HG02973 (cell line): ENCODE data around the gene PRKCH.

ENCODE experiments used
- ATAC-seq: cut with Tn5 transposase; IDR thresholded peaks from one replicate; pipeline ENCODE4 v1.9.1; 2021; ENCODE audit warnings: moderate library complexity; ENCODE audit not compliant: unreplicated experiment

The PRKCH gene

DNA sequence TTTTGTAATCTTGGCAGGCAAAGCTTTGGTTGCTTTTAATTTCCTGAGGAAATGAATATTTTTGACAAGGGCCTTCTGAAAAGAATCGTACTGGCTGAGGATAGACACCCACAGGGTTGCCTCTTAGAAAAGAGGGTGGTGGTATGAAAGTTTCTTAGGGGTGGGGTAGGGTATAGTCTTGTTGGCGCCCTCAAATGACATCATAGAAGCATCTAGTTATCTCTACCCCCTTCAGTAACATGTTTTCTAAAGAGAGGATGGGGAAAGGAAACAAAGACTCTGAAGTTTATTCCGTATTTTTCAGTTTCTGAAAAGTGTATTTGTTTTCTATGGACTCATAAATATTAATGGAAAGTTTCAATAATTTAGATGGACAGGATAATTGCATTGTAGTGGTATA, 13.7 kb downstream of the PRKCH start:
- no peak for ATAC-seq

DNA sequence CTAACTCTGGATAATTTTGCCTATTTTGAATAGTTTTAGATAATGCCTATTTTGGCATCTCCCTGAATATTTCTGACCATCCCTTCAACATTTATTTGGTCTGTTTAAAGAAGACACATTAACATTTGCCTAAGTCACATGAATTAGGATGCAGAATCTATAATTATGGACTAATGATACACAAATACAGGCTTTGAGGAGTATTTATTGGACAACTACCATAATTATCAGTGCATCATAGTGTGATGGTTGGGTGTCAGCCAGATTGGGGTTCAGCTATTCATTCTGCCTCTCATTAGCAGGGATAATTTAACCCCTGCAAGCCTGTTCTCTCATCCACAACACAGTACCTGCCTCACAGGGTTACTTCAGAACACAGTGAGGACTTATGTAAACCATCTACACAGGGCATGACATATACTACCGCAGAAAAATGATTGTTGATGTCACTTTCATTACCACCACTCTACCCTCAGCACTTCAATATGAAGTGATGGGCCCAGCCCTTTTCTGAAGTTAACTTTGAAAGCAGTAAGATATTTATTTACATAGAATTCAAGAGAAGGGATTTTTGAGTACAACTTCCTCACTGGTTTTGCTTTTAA, 14.4 kb downstream of the PRKCH start:
- no peak for ATAC-seq

DNA sequence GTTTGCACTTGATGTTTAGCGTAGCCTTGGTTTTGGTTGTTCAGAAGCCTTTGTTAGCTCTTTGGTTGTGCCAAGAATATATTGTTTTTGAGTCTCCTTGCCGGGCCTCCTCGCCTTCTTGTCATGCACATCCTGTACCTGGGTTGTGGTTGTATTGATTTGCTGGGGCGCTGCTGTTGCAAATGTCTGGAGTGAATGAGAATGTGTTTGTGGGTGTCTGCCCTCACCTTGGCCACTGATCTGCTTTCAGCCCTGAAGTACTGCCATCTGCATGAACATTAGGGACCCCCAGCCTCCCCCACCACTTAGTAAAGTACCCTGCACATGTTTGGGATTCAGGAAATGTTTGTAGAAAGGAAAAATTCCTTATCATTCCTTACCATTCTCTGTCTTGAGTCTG, 16.5 kb downstream of the PRKCH start:
- no peak for ATAC-seq

DNA sequence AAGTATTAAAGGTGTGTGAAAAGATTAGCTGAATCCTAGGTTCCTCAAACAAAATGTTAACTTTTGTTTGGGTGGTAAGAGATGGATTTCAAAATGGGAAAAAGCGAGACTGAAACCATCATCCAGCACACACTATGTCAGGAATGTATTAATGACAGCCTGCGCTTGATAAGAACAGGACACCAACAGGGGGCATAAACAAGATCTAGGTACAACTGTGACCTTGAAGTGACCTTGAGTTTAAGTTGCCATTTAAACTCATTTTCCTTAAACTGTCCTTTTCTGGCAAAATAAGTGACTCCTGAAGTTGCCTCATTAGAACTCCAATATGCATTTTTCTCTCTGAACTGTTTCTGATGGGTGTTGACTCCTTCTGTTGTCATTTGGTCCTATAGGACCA, 17.1 kb downstream of the PRKCH start:
- no peak for ATAC-seq

- ATAC-seq: no peak
Observed at GRCh38 chr14:61341275-61342206, 20.2 kb downstream of the PRKCH start.

- no peak for ATAC-seq
Observed at GRCh38 chr14:61342486-61342885, 21.1 kb downstream of the PRKCH start.

- no peak for ATAC-seq
Observed at GRCh38 chr14:61342932-61343331, 21.6 kb downstream of the PRKCH start.

DNA sequence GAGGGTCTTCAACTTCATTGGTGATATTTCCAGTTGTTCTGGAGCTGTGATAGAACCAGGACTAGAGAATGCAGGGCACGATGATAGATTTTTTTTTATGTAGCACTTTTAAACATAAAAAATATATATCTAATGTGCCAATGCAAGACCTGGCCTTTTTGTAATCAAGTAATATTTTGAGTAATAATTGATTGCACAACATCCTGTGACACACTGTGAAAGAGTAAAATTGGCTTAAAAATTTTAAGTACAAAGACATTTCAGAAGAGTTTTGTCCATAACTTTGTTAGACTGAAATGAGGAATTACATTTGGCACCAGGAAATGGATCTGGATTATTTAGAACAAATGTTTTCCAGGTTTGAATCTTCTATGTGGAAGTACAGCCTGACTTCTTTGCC, 22.1 kb downstream of the PRKCH start:
- no peak for ATAC-seq

- no peak for ATAC-seq
Observed at GRCh38 chr14:61343991-61344405, 22.6 kb downstream of the PRKCH start.

DNA sequence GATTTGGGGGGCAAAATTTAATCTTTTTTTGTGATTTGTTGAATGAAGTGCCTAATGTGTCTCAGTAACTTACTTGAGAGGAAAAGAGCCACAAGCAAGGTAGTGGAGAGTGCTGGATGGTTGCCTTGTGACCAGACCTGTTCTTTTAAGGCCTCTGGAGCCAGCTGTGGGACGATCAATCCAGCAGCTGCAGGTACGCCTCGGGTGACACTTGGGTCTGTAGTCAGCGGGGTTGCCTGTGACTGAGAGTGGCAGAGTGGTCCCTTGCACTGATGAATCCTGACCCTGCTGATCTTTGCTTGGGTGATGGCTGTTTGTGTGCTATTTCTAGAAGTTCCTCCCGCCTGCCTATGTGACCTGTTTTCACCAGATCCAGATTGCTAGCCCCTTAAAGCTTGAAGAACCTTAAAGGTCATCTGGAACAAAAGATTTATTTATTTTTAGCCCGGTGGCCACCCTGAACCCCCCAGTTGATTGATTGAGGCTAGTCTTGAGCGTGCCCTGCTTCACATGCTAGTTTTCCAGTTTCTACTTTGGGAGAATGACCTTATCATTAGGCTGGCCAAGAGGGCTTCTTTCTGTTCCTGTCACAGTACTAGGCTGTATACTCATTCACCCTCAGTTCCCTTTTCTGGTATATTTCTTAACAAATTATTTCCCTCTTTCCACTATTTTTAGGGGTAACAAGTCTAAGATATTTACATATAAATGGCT, 23.2 kb downstream of the PRKCH start:
- ATAC-seq: no peak

- ATAC-seq: no peak
Observed at GRCh38 chr14:61345151-61345482, 23.7 kb downstream of the PRKCH start.

DNA sequence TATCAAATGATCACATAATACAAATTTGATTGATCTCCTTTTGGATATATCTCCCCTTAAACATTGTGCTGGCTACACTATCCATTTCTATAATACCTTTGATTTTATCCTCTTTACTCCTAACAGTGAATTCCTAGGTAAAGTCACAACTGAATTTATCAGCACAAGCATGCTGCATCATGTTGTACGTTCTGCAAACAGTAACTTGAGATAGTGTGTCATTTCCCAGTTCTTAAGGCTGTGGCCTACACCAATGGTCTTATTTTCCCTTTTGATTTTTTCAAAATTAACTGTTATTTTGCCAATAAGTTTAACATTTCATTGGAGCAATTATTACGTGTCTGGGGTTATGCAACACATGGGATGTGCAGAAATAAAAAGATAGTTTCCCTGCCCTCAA, 24.8 kb downstream of the PRKCH start:
- ATAC-seq: no peak

- no peak for ATAC-seq
Observed at GRCh38 chr14:61346793-61347192, 25.4 kb downstream of the PRKCH start.

- no peak for ATAC-seq
Observed at GRCh38 chr14:61347826-61348443, 26.6 kb downstream of the PRKCH start.

GRCh38 chr14:61350427-61351270, 29.3 kb downstream of the PRKCH start:
- ATAC-seq: no peak

DNA sequence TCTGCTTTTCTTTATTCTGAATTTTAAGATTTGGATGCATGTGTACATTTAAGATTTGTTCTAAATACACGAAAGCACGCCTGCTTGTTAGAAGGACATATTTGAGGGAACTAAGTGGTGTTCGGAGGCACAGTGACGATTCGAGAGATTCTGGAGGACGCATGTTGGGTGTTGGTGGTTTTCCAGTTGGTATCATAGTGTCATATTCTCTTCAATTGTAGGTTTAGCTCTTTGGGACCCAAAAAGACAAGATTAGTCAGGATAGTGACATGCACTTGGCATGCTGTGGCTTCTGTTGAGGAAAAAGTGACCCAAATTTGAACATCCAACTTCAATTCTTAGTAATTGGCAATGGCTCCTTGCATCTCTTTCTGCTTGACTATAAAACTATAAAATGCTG, 30.1 kb downstream of the PRKCH start:
- ATAC-seq: no peak

DNA sequence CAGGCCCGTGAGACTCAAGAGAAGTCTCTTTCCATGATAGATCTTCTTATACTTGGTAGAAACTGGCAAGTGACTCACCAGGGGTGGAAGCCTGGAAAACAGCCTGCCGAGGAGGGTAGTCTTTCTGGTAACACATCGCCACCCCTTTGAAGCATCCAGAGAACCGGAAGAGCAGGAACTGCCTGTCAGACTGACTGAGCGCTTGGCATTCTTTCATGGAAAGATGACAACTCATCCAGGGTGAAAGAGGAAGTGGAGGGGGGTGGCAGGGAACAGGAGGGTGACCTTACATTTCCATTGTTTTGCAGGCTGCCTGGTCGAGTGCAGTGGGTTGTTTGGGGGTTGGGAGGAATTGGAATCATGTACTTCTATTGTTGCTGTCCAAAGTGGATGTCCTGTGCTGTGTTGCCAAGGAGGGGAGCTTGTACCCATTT, 34.5 kb downstream of the PRKCH start:
- no peak for ATAC-seq

DNA sequence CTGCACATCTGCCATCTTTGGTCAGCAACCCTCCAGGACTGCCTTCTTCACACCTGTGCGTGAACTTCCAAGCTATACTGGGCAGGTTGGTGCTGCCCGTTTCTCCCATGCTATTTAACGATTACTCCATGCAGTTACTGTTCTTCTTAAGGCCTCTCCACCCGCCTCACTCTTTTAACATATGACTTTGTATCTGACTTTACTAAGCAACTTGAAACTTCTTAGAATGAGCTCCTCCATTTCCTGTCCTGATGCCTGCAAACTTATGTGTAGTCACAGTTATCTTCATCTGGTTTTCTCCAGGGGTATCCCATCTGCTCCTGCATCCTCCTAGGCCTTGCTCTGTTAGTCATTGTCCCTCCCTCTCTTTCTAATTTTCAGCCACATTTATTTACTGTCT, 35.7 kb downstream of the PRKCH start:
- no peak for ATAC-seq

- no peak for ATAC-seq
Observed at GRCh38 chr14:61358554-61359226, 37.3 kb downstream of the PRKCH start.
